Caco-2 (cell line): ENCODE results near the gene SLC41A2. TPM values are rescaled to one million over a fixed set of nuclear protein-coding genes. Genes with fewer than 3 reads are reported as not detected.

Source experiments
- BruUV-seq: library from RNA; stranded (reverse); fragments of 400-500 nt; replicated peaks from 2 replicates; lab custom pipeline; 2021; lab: Mats Ljungman, UMichigan
- CTCF ChIA-PET: fragments of 300-600 bp; sonication (Branson Sonifier 250); formaldehyde crosslinking; loops from one replicate; lab custom pipeline; 2022; ENCODE audit warnings: antibody characterized with exemption; lab: Charles Lee
- POLR2A ChIA-PET: fragments of 300-600 bp; sonication (Branson Sonifier 250); formaldehyde crosslinking; loops from one replicate; lab custom pipeline; 2022; ENCODE audit warnings: antibody characterized with exemption; lab: Charles Lee
- DNase-seq, 2 experiments: peaks; one replicate each; pipeline versions ENCODE4 v3.0.0 to v3.0.0-alpha.2; 2020 to 2022
- H3K27me3 ChIP-seq: replicated peaks from 2 replicates; pipeline ENCODE4 v1.6.0; 2011; ENCODE audit warnings: low read length; ENCODE audit not compliant: control insufficient read depth, insufficient read depth
- H3K36me3 ChIP-seq: 2 replicates; pipeline ENCODE4 v1.5.1; 2011; ENCODE audit warnings: low read length; ENCODE audit not compliant: control insufficient read depth, insufficient read depth
- H3K4me1 ChIP-seq: fragments of 250-450 bp; sonication (Bioruptor Pico); 2 replicates; pipeline ENCODE4 v1.5.1; 2020; ENCODE audit warnings: mild to moderate bottlenecking
- H3K4me3 ChIP-seq: 2 replicates; pipeline ENCODE4 v1.5.1; 2011; ENCODE audit warnings: low read depth, mild to moderate bottlenecking, control low read depth, low read length
- H3K9me3 ChIP-seq: fragments of 250-450 bp; sonication (Bioruptor Pico); 2 replicates; pipeline ENCODE4 v1.5.1; 2020; ENCODE audit warnings: mild to moderate bottlenecking, moderate library complexity
- H3K27ac Mint-ChIP-seq: one replicate; pipeline ENCODE4 v1.8.0; 2022; ENCODE audit warnings: mixed read lengths; ENCODE audit not compliant: unreplicated experiment
- H3K27me3 Mint-ChIP-seq: one replicate; pipeline ENCODE4 v1.8.0; 2022; ENCODE audit warnings: mixed read lengths; ENCODE audit not compliant: insufficient read depth, unreplicated experiment
- H3K36me3 Mint-ChIP-seq: one replicate; pipeline ENCODE4 v1.8.0; 2022; ENCODE audit warnings: mild to moderate bottlenecking, mixed read lengths; ENCODE audit not compliant: insufficient read depth, unreplicated experiment
- H3K4me1 Mint-ChIP-seq: one replicate; pipeline ENCODE4 v1.8.0; 2022; ENCODE audit warnings: low read depth, mixed read lengths; ENCODE audit not compliant: unreplicated experiment
- H3K4me3 Mint-ChIP-seq: one replicate; pipeline ENCODE4 v1.8.0; 2022; ENCODE audit warnings: mild to moderate bottlenecking, moderate library complexity, mixed read lengths; ENCODE audit not compliant: unreplicated experiment
- H3K9me3 Mint-ChIP-seq: one replicate; pipeline ENCODE4 v1.8.0; 2022; ENCODE audit warnings: mixed read lengths; ENCODE audit not compliant: unreplicated experiment
- CTCF ChIP-seq, 2 experiments: fragments of 200-600 bp in 1 of 2; IDR thresholded peaks; 1 replicate in 1 of 2; 2 replicates in 1 of 2; pipeline versions ENCODE4 v1.5.1 to v1.8.0; 2011 to 2022; ENCODE audit warnings: antibody characterized with exemption in 1 of 2, control low read depth in 1 of 2, inconsistent platforms in 1 of 2, low read depth in 1 of 2, low read length in 1 of 2, mild to moderate bottlenecking in 1 of 2, moderate library complexity in 1 of 2; ENCODE audit not compliant: insufficient read depth in 1 of 2, severe bottlenecking in 1 of 2, unreplicated experiment in 1 of 2
- intact Hi-C: fragments of 100-400 bp; cut with micrococcal nuclease; formaldehyde crosslinking; loops from one replicate; pipeline ENCODE4 v1.10.0; 2022; ENCODE audit not compliant: unreplicated experiment
- total RNA-seq: library from RNA; stranded (reverse); gene quantifications from 2 replicates; pipeline ENCODE4 v1.2.3, GENCODE V29; 2022

Gene SLC41A2
- total RNA-seq, 1 experiment from 2014 or later, result 21.6 TPM

GRCh38 chr12:104938371-104938770 is 19.7 kb downstream of the SLC41A2 start:
- no peaks in the 10 kb centered on the region for H3K36me3 Mint-ChIP-seq
- no peak overlapping the region for H3K27ac Mint-ChIP-seq
- H3K27me3 Mint-ChIP-seq, result no peaks in the 10 kb centered on the region
- H3K4me1 Mint-ChIP-seq, result no peaks in the 10 kb centered on the region
- no TSS peak for BruUV-seq
- Histone ChIP-seq H3K4me3 (no peak overlapping the region), H3K36me3 (no peaks in the 10 kb centered on the region), H3K27me3 (no peaks in the 10 kb centered on the region), H3K4me1 (no peaks in the 10 kb centered on the region), H3K9me3 (no peaks in the 10 kb centered on the region)
- peaks cover 3% of the 10 kb centered on the region for H3K9me3 Mint-ChIP-seq
- CTCF ChIA-PET, result no interaction called here
- POLR2A ChIA-PET, result no interaction called here
- no peak for DNase-seq
- TF ChIP-seq CTCF (IDR thresholded peaks at IDR 0.05; ENCODE audit: insufficient read depth in 1 of 2, low read depth in 1 of 2, low read length in 1 of 2, severe bottlenecking in 1 of 2, unreplicated experiment in 1 of 2), result no peak
- no peak overlapping the region for H3K4me3 Mint-ChIP-seq
- intact Hi-C loops, result no loop called here

- no peaks in the 10 kb centered on the region for H3K9me3 ChIP-seq
- Mint-ChIP-seq H3K4me1 (no peaks in the 10 kb centered on the region), H3K4me3 (no peak overlapping the region), H3K27me3 (no peaks in the 10 kb centered on the region), H3K9me3 (no peaks in the 10 kb centered on the region), H3K36me3 (no peaks in the 10 kb centered on the region), H3K27ac (no peak overlapping the region)
- no peaks in the 10 kb centered on the region for H3K4me1 ChIP-seq
- TF ChIP-seq CTCF (IDR thresholded peaks at IDR 0.05; ENCODE audit: insufficient read depth in 1 of 2, low read depth in 1 of 2, low read length in 1 of 2, severe bottlenecking in 1 of 2, unreplicated experiment in 1 of 2), result no peak
- no peaks in the 10 kb centered on the region for H3K27me3 ChIP-seq
- H3K36me3 ChIP-seq, result no peaks in the 10 kb centered on the region
- no peak overlapping the region for H3K4me3 ChIP-seq
- ChIA-PET CTCF (no interaction called here), POLR2A (no interaction called here)
- no TSS peak for BruUV-seq
- intact Hi-C loops, result no loop called here
- no peak for DNase-seq
Measured at GRCh38 chr12:104935886-104936285, 22.2 kb downstream of the SLC41A2 start.

GRCh38 chr12:104933778-104934177 is 24.3 kb downstream of the SLC41A2 start:
- Mint-ChIP-seq H3K27ac (no peak overlapping the region), H3K4me1 (no peaks in the 10 kb centered on the region), H3K36me3 (no peaks in the 10 kb centered on the region), H3K27me3 (no peaks in the 10 kb centered on the region), H3K9me3 (no peaks in the 10 kb centered on the region), H3K4me3 (no peak overlapping the region)
- Histone ChIP-seq H3K27me3 (no peaks in the 10 kb centered on the region), H3K36me3 (no peaks in the 10 kb centered on the region), H3K9me3 (no peaks in the 10 kb centered on the region), H3K4me3 (no peak overlapping the region), H3K4me1 (no peaks in the 10 kb centered on the region)
- DNase-seq, result no peak
- ChIA-PET CTCF (no interaction called here), POLR2A (no interaction called here)
- intact Hi-C loops, result no loop called here
- TF ChIP-seq CTCF (IDR thresholded peaks at IDR 0.05; ENCODE audit: insufficient read depth in 1 of 2, low read depth in 1 of 2, low read length in 1 of 2, severe bottlenecking in 1 of 2, unreplicated experiment in 1 of 2), result no peak
- BruUV-seq, result no TSS peak
